Lower lobe of right lung (tissue), 2 donors: Measurements from ENCODE around the gene SSH2. TPM values are rescaled to one million over a fixed set of nuclear protein-coding genes. Genes with fewer than 3 reads are reported as not detected.

Experiments
- ATAC-seq, 2 donors: fragments of 200-7000 bp; cut with Tn5 transposase; one replicate each; pipeline ENCODE4 v1.9.1; 2020 to 2022; ENCODE audit warnings: mild to moderate bottlenecking in 2 of 2, moderate library complexity in 2 of 2
- DNase-seq: peaks from one replicate; pipeline ENCODE4 v3.0.0-alpha.2; 2020
- H3K27ac ChIP-seq: fragments of 200-600 bp; one replicate; pipeline ENCODE4 v1.8.0; 2022
- H3K27me3 ChIP-seq: fragments of 200-600 bp; one replicate; pipeline ENCODE4 v1.8.0; 2022; ENCODE audit warnings: low read depth
- H3K36me3 ChIP-seq: fragments of 200-600 bp; one replicate; pipeline ENCODE4 v1.8.0; 2022; ENCODE audit warnings: mild to moderate bottlenecking
- H3K4me1 ChIP-seq: fragments of 200-600 bp; one replicate; pipeline ENCODE4 v1.8.0; 2022
- H3K4me3 ChIP-seq: fragments of 200-600 bp; one replicate; pipeline ENCODE4 v1.8.0; 2022; ENCODE audit warnings: mild to moderate bottlenecking
- H3K9me3 ChIP-seq: fragments of 200-600 bp; one replicate; pipeline ENCODE4 v1.8.0; 2022
- intact Hi-C: fragments of 100-400 bp; cut with DNase I; formaldehyde crosslinking; loops from one replicate; pipeline ENCODE4 v1.11.0; 2022
- total RNA-seq: library from RNA; stranded (reverse); fragmentation: NEBNext Ultra II Directional; extraction: Animal tissue kit (Norgen Biotek cat#: 25700); gene quantifications from one replicate; pipeline ENCODE4 v1.2.1, GENCODE V29; 2021
- TF ChIP-seq, protein P1 (sequence below): fragments of 200-600 bp; IDR thresholded peaks from one replicate; pipeline ENCODE4 v1.8.0; 2022; ENCODE audit warnings: antibody characterized with exemption, mild to moderate bottlenecking
- donor health status: DM: no; HTN: yes; CAD: no; lungs with severe emphysema.

Gene SSH2
- total RNA-seq, 1 donor from 2014 or later, result 105 TPM

DNA sequence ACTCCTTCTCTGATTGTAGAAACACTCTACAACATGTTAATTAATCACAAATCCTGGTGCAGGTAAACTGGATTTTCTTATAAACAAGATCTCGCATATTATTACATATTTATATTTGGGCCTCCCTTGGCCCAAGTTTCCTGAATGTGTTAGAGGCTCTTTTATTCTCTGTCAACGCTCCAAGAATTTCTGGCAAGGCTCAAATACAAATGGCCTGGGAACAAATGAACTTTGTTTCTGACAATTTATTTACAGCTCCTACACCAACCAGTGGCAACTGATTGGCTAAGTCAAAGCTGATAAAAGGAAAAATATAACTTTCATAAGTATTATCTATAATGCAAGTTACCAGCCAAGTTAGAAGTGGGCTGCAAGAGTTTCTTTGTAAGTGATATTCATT is 242.4 kb downstream of the SSH2 start:
- Histone ChIP-seq H3K4me1 (peaks cover 30% of the 10 kb centered on the region), H3K4me3 (no peak overlapping the region), H3K27me3 (no peaks in the 10 kb centered on the region), H3K9me3 (no peaks in the 10 kb centered on the region), H3K27ac (no peak overlapping the region), H3K36me3 (peaks cover 42% of the 10 kb centered on the region)
- intact Hi-C loops, result no loop called here
- TF ChIP-seq, protein P1, sequence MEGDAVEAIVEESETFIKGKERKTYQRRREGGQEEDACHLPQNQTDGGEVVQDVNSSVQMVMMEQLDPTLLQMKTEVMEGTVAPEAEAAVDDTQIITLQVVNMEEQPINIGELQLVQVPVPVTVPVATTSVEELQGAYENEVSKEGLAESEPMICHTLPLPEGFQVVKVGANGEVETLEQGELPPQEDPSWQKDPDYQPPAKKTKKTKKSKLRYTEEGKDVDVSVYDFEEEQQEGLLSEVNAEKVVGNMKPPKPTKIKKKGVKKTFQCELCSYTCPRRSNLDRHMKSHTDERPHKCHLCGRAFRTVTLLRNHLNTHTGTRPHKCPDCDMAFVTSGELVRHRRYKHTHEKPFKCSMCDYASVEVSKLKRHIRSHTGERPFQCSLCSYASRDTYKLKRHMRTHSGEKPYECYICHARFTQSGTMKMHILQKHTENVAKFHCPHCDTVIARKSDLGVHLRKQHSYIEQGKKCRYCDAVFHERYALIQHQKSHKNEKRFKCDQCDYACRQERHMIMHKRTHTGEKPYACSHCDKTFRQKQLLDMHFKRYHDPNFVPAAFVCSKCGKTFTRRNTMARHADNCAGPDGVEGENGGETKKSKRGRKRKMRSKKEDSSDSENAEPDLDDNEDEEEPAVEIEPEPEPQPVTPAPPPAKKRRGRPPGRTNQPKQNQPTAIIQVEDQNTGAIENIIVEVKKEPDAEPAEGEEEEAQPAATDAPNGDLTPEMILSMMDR, result no peak
- ATAC-seq (no peak), DNase-seq (no peak)

DNA sequence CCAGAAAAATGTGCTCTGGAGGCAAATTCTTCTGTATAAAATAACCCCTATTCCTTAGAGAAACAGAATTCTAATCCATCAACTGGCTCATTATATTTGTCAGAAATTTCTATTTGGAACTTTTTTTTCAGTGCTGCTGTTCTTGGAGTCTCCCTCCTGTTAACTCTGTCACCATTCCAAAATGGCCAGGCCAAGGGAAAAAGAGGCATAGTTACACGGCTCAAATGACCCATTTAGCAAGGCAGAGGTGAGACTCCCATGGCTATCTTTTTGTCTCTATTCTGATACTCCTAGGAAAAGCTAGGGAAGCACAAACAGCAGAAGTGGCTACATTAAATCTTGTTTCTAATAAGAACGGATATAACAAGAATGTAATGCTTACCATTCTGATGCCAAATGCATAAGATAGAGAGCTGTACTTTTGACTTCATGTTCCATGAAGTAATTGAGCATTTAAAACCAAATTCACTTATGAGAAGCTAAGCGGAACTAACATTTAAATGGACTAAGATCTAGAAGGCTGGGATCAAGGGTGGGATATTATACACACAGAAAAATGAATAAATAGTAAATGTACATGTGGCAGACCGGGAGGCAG is 242.9 kb downstream of the SSH2 start:
- H3K4me3 ChIP-seq, result no peak overlapping the region
- DNase-seq, result no peak
- no peaks in the 10 kb centered on the region for H3K27me3 ChIP-seq
- H3K27ac ChIP-seq, result no peak overlapping the region
- intact Hi-C loops, result no loop called here
- TF ChIP-seq, protein P1, result no peak
- no peaks in the 10 kb centered on the region for H3K9me3 ChIP-seq
- peaks cover 41% of the 10 kb centered on the region for H3K36me3 ChIP-seq
- H3K4me1 ChIP-seq, result peaks cover 35% of the 10 kb centered on the region
- ATAC-seq, result no peak

DNA sequence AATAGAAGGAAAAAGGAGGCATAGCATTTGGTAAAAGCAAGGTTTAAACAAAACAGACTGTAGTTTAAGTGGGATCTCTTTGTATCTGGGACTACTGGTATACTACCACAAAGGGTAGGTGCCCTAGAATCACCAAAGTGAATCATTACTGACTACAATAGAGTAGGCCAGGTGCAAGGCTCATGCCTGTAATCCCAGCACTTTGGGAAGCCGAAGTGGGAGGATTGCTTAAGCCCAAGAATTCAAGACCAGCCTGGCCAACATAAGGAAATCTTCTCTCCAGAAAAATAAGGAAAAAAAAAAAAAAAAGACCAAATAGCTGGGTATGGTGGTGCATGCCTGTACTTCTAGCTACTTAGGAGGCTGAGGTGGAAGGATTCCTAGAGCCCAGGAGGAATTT is 246.5 kb downstream of the SSH2 start:
- ATAC-seq, result no peak
- Histone ChIP-seq H3K36me3 (peaks cover 46% of the 10 kb centered on the region), H3K9me3 (no peaks in the 10 kb centered on the region), H3K4me3 (no peak overlapping the region), H3K4me1 (peaks cover 47% of the 10 kb centered on the region), H3K27ac (peak overlapping the region; percentile 57), H3K27me3 (no peaks in the 10 kb centered on the region)
- intact Hi-C loops, result no loop called here
- DNase-seq, result no peak
- TF ChIP-seq, protein P1, result no peak

DNA sequence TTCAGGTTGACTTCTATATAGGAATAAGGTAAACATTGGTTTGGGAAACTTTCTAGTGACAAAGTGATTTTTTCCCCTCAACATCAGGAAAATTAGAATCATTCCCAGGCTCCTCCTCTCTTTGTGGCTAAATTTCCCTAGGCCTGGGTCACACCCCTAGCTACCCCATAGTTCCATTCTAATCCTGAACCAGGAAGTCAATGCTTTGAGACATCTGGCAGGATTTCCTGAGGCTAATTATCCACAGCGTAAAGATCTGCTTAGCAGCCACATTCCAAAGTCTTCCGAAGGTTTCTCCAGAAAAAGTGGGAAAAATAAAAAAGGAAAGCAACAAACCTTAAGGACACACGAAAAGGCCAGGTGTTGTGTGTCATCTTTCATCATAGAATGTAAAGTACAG is 247.0 kb downstream of the SSH2 start:
- intact Hi-C loops, result no loop called here
- Histone ChIP-seq H3K27ac (peak overlapping the region; percentile 62), H3K4me3 (no peak overlapping the region), H3K4me1 (peaks cover 46% of the 10 kb centered on the region), H3K27me3 (no peaks in the 10 kb centered on the region), H3K9me3 (no peaks in the 10 kb centered on the region), H3K36me3 (peaks cover 48% of the 10 kb centered on the region)
- ATAC-seq, result peak in 1 of 2 donors; percentile 49
- DNase-seq, result no peak
- TF ChIP-seq, protein P1, result no peak

GRCh38 chr17:29682054-29682453 is 248.0 kb downstream of the SSH2 start:
- Histone ChIP-seq H3K4me1 (peaks cover 43% of the 10 kb centered on the region), H3K36me3 (peaks cover 49% of the 10 kb centered on the region), H3K27me3 (no peaks in the 10 kb centered on the region), H3K4me3 (no peak overlapping the region), H3K9me3 (no peaks in the 10 kb centered on the region), H3K27ac (peak overlapping the region; percentile 62)
- ATAC-seq, result peak; percentile 74 to 75
- no peak for DNase-seq
- TF ChIP-seq, protein P1, result peak; percentile 21
- intact Hi-C loops, result no loop called here
